ENCODE measurements around the gene NEAT1.

- TF ChIP-seq CTCF (IDR thresholded peaks at IDR 0.05), result no peak
- no peak for TF ChIP-seq POLR2A (IDR thresholded peaks at IDR 0.05)
Observed at GRCh38 chr11:65411681-65412070, 10.9 kb upstream of the NEAT1 start.
